ENCODE data around the gene RNASE8. TPM values are rescaled to one million over a fixed set of nuclear protein-coding genes. Genes with fewer than 3 reads are reported as not detected.

The RNASE8 gene
- total RNA-seq, 4 donors from 2014 or later, result not detected

DNA sequence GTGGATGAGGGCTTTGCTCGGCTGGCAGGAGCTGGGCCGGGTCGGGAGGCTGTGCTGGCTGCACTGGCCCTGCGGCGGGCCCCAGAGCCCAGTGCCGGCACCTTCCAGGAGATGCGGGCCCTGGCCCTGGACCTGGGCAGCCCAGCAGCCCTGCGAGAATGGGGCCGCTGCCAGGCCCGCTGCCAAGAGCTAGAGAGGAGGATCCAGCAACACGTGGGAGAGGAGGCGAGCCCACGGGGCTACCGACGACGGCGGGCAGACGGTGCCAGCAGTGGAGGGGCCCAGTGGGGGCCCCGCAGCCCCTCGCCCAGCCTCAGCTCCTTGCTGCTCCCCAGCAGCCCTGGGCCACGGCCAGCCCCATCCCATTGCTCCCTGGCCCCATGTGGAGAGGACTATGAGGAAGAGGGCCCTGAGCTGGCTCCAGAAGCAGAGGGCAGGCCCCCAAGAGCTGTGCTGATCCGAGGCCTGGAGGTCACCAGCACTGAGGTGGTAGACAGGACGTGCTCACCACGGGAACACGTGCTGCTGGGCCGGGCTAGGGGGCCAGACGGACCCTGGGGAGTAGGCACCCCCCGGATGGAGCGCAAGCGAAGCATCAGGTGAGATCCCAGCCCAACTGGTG lies 24.0 kb downstream of the RNASE8 start:
- Histone ChIP-seq H3K27ac (no peak overlapping the region), H3K4me1 (no peaks in the 10 kb centered on the region), H3K4me3 (no peak overlapping the region), H3K36me3 (peaks cover 0 to 93% of the 10 kb centered on the region in 2 donors), H3K27me3 (no peaks in the 10 kb centered on the region), H3K9me3 (no peaks in the 10 kb centered on the region)
- intact Hi-C loops (cut with DNase I; ENCODE audit: low total_unique reads), result no loop called here
- no peak for ATAC-seq
- TF ChIP-seq, protein P1, sequence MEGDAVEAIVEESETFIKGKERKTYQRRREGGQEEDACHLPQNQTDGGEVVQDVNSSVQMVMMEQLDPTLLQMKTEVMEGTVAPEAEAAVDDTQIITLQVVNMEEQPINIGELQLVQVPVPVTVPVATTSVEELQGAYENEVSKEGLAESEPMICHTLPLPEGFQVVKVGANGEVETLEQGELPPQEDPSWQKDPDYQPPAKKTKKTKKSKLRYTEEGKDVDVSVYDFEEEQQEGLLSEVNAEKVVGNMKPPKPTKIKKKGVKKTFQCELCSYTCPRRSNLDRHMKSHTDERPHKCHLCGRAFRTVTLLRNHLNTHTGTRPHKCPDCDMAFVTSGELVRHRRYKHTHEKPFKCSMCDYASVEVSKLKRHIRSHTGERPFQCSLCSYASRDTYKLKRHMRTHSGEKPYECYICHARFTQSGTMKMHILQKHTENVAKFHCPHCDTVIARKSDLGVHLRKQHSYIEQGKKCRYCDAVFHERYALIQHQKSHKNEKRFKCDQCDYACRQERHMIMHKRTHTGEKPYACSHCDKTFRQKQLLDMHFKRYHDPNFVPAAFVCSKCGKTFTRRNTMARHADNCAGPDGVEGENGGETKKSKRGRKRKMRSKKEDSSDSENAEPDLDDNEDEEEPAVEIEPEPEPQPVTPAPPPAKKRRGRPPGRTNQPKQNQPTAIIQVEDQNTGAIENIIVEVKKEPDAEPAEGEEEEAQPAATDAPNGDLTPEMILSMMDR (IDR thresholded peaks at IDR 0.05 in 4 of 5, conservative IDR thresholded peaks at IDR 0.05 in 1 of 5), result no peak
- no peak for TF ChIP-seq POLR2A (IDR thresholded peaks at IDR 0.05)
- no peak for DNase-seq
- in situ Hi-C loops (cut with MboI; ENCODE audit: low sequenced_read_pairs in 4 of 4), result no loop called here

DNA sequence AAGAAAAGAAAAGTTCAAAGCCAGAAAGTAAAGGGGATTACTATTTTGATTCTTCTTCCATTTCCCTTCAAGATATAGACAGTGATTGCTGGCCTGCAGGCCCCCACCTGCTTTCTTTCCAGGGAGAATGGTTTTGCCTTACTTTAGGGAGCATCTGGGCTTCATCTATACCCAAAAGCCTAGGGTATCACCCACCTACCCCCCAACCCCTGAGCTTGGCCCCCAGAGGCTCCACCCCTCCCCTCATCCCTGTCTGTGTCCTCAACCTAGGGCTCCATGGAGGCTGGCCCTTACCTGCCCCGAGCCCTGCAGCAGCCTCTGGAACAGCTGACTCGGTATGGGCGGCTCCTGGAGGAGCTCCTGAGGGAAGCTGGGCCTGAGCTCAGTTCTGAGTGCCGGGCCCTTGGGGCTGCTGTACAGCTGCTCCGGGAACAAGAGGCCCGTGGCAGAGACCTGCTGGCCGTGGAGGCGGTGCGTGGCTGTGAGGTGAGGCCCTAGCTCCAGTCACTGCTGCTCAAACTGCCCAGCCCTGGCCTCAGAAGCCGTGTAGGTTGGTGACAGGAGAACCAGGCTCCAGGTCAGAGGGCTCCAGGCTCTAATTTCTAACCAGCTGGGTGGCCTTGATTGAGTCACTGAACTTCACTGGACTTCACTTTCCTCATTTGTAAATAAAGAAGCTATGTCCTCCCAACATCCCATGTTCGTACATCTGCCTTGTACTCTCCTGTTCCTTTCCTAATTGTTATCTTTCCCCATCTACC lies 26.1 kb downstream of the RNASE8 start:
- no peaks in the 10 kb centered on the region for H3K9me3 ChIP-seq
- ATAC-seq (no peak), DNase-seq (no peak)
- in situ Hi-C loops (cut with MboI; ENCODE audit: low sequenced_read_pairs in 4 of 4) (no loop called here), intact Hi-C loops (cut with DNase I; ENCODE audit: low total_unique reads) (no loop called here)
- peaks cover 0 to 74% of the 10 kb centered on the region in 2 donors for H3K36me3 ChIP-seq
- no peak overlapping the region for H3K27ac ChIP-seq
- H3K4me3 ChIP-seq, result no peak overlapping the region
- TF ChIP-seq POLR2A (IDR thresholded peaks at IDR 0.05), result no peak
- TF ChIP-seq, protein P1 (IDR thresholded peaks at IDR 0.05 in 4 of 5, conservative IDR thresholded peaks at IDR 0.05 in 1 of 5), result no peak
- no peaks in the 10 kb centered on the region for H3K4me1 ChIP-seq
- no peaks in the 10 kb centered on the region for H3K27me3 ChIP-seq

DNA sequence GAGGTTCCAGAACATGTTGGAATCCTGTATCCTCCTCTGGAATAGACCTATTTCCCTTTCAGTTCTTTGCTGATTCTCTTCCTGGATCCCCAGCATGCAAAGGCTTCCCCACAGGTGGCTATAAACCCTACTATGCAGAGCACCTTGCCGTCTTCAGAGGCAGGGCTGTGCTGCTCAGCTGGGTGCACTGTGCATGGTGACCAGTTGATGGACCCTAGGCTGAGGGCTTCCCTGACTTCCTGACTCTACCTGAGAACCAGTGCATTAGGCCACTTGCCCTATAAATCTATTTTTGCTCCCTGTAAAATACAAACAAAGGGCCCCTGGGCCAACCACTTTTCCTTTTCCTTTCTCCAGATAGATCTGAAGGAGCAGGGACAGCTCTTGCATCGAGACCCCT lies 26.8 kb downstream of the RNASE8 start:
- no peaks in the 10 kb centered on the region for H3K4me1 ChIP-seq
- in situ Hi-C loops (cut with MboI; ENCODE audit: low sequenced_read_pairs in 4 of 4), result no loop called here

DNA sequence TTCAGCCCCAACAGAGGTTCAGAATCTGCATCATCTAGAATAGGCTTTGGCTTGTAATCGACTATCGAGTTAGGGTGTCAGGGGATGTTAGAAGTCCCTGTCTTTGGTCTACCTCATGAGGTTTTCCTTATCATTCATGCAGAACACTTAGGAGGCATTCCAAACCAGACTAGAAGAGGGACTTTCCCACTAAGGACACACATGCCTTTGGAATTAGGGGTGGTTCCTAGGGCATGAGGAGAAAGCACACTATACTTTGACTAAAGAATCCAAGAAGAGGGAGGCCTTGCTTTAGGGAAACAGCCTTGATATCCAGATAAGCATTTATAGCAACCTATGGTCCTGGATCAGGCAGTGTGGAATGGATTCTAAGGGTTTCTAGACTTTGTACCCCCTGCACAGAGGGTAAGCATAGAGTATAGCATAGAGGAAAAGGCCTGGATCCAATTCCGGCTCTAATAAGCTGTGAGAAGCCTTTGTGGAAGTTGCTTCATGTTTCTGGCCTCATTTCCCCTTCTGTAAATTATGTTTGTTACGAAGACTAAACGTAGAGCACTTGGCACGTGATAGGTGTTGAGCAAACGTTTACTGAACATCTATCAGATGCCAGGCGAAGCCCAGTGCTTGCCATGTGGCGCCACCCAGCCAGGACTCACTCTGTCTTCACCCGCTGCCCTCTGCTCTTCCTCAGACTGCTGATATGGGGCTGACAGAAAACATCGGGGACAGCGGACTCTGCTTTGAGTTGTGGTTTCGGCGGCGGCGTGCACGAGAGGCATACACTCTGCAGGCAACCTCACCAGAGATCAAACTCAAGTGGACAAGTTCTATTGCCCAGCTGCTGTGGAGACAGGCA lies 27.6 kb downstream of the RNASE8 start:
- no peaks in the 10 kb centered on the region for H3K4me1 ChIP-seq
- in situ Hi-C loops (cut with MboI; ENCODE audit: low sequenced_read_pairs in 4 of 4), result no loop called here
- H3K27ac ChIP-seq, result peak overlapping the region in 2 of 4 donors; percentile 10 to 34
- H3K4me3 ChIP-seq, result no peak overlapping the region
- H3K27me3 ChIP-seq, result no peaks in the 10 kb centered on the region
- TF ChIP-seq, protein P1 (IDR thresholded peaks at IDR 0.05 in 4 of 5, conservative IDR thresholded peaks at IDR 0.05 in 1 of 5), result no peak
- no peak for TF ChIP-seq POLR2A (IDR thresholded peaks at IDR 0.05)
- ATAC-seq (peak; percentile 65 to 75), DNase-seq (peak in 1 of 2 donors; percentile 72)
- intact Hi-C loops (cut with DNase I; ENCODE audit: low total_unique reads), result no loop called here
- no peaks in the 10 kb centered on the region for H3K9me3 ChIP-seq
- peaks cover 0 to 68% of the 10 kb centered on the region in 2 donors for H3K36me3 ChIP-seq

More for the DNA sequence above, 26.8 kb downstream of the RNASE8 start:
- intact Hi-C loops (cut with DNase I; ENCODE audit: low total_unique reads), result no loop called here
- no peak for ATAC-seq
- TF ChIP-seq, protein P1 (IDR thresholded peaks at IDR 0.05 in 4 of 5, conservative IDR thresholded peaks at IDR 0.05 in 1 of 5), result no peak
- TF ChIP-seq POLR2A (IDR thresholded peaks at IDR 0.05), result no peak
- H3K4me3 ChIP-seq, result no peak overlapping the region
- H3K36me3 ChIP-seq, result peaks cover 0 to 68% of the 10 kb centered on the region in 2 donors
- no peak for DNase-seq
- no peaks in the 10 kb centered on the region for H3K27me3 ChIP-seq
- no peaks in the 10 kb centered on the region for H3K9me3 ChIP-seq
- H3K27ac ChIP-seq, result no peak overlapping the region
